Posterior vena cava (tissue), 2 donors: ENCODE data around the gene INTS12. TPM values are rescaled to one million over a fixed set of nuclear protein-coding genes. Genes with fewer than 3 reads are reported as not detected.

Source experiments
- DNase-seq: peaks from one replicate; pipeline ENCODE4 v3.0.0-alpha.2; 2020; ENCODE audit warnings: low spot score
- intact Hi-C, 2 donors: fragments of 100-400 bp; cut with DNase I; formaldehyde crosslinking; loops; one replicate each; pipeline versions ENCODE4 v1.14.1 to v1.14.2; 2022 to 2023
- total RNA-seq, 2 donors: library from RNA; stranded (reverse); fragmentation: NEBNext Ultra II Directional; extraction: Animal tissue kit (Norgen Biotek cat#: 25700); gene quantifications; one replicate each; pipeline ENCODE4 v1.2.1, GENCODE V29; 2021
- donor health status: DM: yes; HTN: yes; CAD: no.
- donor health status: DM: yes; HTN: yes; CAD: no.

INTS12 gene
- total RNA-seq, 2 donors from 2014 or later = 20.1 to 20.4 TPM

GRCh38 chr4:105637408-105638176 lies 70.9 kb downstream of the INTS12 start:
- peak; percentile 85 for DNase-seq
- intact Hi-C loops = no loop called here

GRCh38 chr4:105634402-105635080 lies 73.9 kb downstream of the INTS12 start:
- intact Hi-C loops = no loop called here
- no peak for DNase-seq

GRCh38 chr4:105633241-105633640 lies 75.2 kb downstream of the INTS12 start:
- intact Hi-C loops = no loop called here
- no peak for DNase-seq

Other genes starting within 250 kb of the INTS12 start
- gene PPA2, start 234.6 kb downstream of the INTS12 start, total RNA-seq = 10 to 100 TPM; 67.2 to 91.3 TPM
- not detected for gene ARHGEF38, start 156.1 kb downstream of the INTS12 start, total RNA-seq
- 10 to 100 TPM in 1 of 2 donors, 1 to 10 TPM in 1; 7.8 to 14.0 TPM for gene GSTCD, start 95 bp upstream of the INTS12 start, total RNA-seq
- 100 to 1,000 TPM; 106 to 152 TPM for gene NPNT, start 186.8 kb upstream of the INTS12 start, total RNA-seq